ENCODE results near the gene CCDC81.
"Not testable (repeated sequence)": the region's sequence is repeated elsewhere in the genome, so short reads cannot be mapped to it uniquely, and the experiment has no call there.

The CCDC81 gene

DNA sequence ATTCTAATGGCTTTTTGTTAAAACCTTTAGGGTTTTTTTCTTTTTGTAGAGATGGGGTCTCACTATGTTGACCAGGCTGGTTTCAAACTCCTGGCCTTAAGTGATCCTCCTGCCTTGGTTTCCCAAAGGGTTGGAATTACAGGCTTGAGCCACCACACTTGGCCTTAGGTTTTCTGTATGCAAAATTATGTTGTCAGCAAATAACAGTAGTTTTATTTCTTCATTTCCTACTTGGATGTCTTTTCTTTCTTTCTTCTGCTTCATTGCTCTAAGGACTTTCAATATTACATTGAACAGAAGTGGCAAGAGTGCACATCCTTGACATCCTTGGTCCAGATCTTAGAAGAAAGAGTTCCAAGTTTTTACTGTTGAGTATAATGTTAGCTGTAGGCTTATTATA, 52.8 kb downstream of the CCDC81 start:
- no peak for TF ChIP-seq SPI1 (IDR thresholded peaks at IDR 0.05; ENCODE audit: borderline replicate concordance, low read depth)
- TF ChIP-seq CTCF (IDR thresholded peaks at IDR 0.05; ENCODE audit: insufficient read depth, low read length) = no peak
- TF ChIP-seq, protein P1, sequence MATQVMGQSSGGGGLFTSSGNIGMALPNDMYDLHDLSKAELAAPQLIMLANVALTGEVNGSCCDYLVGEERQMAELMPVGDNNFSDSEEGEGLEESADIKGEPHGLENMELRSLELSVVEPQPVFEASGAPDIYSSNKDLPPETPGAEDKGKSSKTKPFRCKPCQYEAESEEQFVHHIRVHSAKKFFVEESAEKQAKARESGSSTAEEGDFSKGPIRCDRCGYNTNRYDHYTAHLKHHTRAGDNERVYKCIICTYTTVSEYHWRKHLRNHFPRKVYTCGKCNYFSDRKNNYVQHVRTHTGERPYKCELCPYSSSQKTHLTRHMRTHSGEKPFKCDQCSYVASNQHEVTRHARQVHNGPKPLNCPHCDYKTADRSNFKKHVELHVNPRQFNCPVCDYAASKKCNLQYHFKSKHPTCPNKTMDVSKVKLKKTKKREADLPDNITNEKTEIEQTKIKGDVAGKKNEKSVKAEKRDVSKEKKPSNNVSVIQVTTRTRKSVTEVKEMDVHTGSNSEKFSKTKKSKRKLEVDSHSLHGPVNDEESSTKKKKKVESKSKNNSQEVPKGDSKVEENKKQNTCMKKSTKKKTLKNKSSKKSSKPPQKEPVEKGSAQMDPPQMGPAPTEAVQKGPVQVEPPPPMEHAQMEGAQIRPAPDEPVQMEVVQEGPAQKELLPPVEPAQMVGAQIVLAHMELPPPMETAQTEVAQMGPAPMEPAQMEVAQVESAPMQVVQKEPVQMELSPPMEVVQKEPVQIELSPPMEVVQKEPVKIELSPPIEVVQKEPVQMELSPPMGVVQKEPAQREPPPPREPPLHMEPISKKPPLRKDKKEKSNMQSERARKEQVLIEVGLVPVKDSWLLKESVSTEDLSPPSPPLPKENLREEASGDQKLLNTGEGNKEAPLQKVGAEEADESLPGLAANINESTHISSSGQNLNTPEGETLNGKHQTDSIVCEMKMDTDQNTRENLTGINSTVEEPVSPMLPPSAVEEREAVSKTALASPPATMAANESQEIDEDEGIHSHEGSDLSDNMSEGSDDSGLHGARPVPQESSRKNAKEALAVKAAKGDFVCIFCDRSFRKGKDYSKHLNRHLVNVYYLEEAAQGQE (IDR thresholded peaks at IDR 0.05; ENCODE audit: insufficient replicate concordance, low read depth) = no peak
- no peak for TF ChIP-seq GABPA (IDR thresholded peaks at IDR 0.05; ENCODE audit: low read depth)
- no peak for TF ChIP-seq POLR2AphosphoS5 (IDR thresholded peaks at IDR 0.05; ENCODE audit: low read depth)
- H3K27ac ChIP-seq (replicated peaks) = no peak overlapping the region
- H3K4me3 ChIP-seq (replicated peaks; ENCODE audit: insufficient read depth, low read length) = no peak overlapping the region
- no peak for DNase-seq (ENCODE audit: low read depth in 1 of 2, low spot score in 1 of 2)
- no peaks in the 10 kb centered on the region for H3K27me3 ChIP-seq (ENCODE audit: insufficient read depth, poor library complexity, severe bottlenecking)

DNA sequence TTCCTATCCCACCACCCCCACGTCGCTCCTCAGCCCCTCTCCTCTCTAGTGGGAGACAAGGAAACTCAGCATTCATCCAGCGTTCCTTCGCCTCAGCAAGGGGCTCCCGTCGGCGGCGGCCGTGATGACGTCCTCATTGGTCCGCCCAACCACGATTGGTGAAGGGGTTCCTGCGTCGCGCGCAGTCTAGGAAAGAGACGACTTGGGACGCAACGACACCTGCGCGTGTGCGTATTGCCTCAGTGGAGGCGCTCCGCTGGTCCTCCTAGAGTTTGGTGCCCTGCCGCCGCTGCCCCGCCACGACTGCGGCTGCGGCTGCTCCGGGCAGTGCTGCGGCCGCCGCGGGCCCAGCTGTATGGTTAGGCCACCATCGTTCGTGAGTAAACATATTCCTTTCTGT, 56.6 kb downstream of the CCDC81 start:
- no peak overlapping the region for H3K4me3 ChIP-seq (replicated peaks; ENCODE audit: insufficient read depth, low read length)
- no peaks in the 10 kb centered on the region for H3K27me3 ChIP-seq (ENCODE audit: insufficient read depth, poor library complexity, severe bottlenecking)
- no peak for DNase-seq (ENCODE audit: low read depth in 1 of 2, low spot score in 1 of 2)
- no peak overlapping the region for H3K27ac ChIP-seq (replicated peaks)
- TF ChIP-seq GABPA (IDR thresholded peaks at IDR 0.05; ENCODE audit: low read depth) (no peak), SPI1 (IDR thresholded peaks at IDR 0.05; ENCODE audit: borderline replicate concordance, low read depth) (no peak), CTCF (IDR thresholded peaks at IDR 0.05; ENCODE audit: insufficient read depth, low read length) (no peak), POLR2AphosphoS5 (IDR thresholded peaks at IDR 0.05; ENCODE audit: low read depth) (no peak)
- TF ChIP-seq, protein P1 (IDR thresholded peaks at IDR 0.05; ENCODE audit: insufficient replicate concordance, low read depth) = no peak

DNA sequence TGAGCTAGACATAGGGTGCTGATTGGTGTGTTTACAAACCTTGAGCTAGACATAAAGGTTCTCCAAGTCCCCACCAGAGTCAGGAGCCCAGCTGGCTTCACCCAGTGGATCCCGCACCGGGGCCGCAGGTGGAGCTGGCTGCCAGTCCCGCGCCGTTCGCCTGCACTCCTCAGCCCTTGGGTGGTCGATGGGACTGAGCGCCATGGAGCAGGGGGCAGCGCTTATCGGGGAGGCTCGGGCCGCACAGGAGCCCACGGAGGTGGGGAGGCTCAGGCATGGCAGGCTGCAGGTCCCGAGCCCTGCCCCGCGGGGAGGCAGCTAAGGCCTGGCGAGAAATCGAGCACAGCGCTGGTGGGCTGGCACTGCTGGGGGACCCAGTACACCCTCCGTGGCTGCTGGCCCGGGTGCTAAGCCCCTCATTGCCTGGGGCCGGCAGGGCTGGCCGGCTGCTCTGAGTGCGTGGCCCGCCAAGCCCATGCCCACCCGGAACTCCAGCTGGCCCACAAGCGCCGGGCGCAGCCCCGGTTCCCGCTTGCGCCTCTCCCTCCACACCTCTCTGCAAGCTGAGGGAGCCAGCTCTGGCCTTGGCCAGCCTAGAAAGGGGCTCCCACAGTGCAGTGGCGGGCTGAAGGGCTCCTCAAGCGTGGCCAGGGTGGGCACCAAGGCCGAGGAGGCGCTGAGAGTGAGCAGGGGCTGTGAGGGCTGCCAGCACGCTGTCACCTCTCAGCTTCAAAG, 58.8 kb downstream of the CCDC81 start:
- H3K27ac ChIP-seq (replicated peaks); H3K27me3 ChIP-seq (ENCODE audit: insufficient read depth, poor library complexity, severe bottlenecking); H3K4me3 ChIP-seq (replicated peaks; ENCODE audit: insufficient read depth, low read length); DNase-seq (ENCODE audit: low read depth in 1 of 2, low spot score in 1 of 2): not testable (repeated sequence)

GRCh38 chr11:86435711-86436110, 61.0 kb downstream of the CCDC81 start:
- no peak for DNase-seq (ENCODE audit: low read depth in 1 of 2, low spot score in 1 of 2)
- Histone ChIP-seq H3K4me3 (replicated peaks; ENCODE audit: insufficient read depth, low read length) (no peak overlapping the region), H3K27ac (replicated peaks) (no peak overlapping the region), H3K27me3 (ENCODE audit: insufficient read depth, poor library complexity, severe bottlenecking) (no peaks in the 10 kb centered on the region)
- TF ChIP-seq GABPA (IDR thresholded peaks at IDR 0.05; ENCODE audit: low read depth) (no peak), CTCF (IDR thresholded peaks at IDR 0.05; ENCODE audit: insufficient read depth, low read length) (no peak), SPI1 (IDR thresholded peaks at IDR 0.05; ENCODE audit: borderline replicate concordance, low read depth) (no peak), POLR2AphosphoS5 (IDR thresholded peaks at IDR 0.05; ENCODE audit: low read depth) (no peak)
- TF ChIP-seq, protein P1 (IDR thresholded peaks at IDR 0.05; ENCODE audit: insufficient replicate concordance, low read depth) = no peak
